MM.1S (cell line): ENCODE measurements around the gene LDHAL6B.

Experiments used
- DNase-seq: peaks from one replicate; pipeline ENCODE4 v3.0.0-alpha.2; 2015
- H2AFZ ChIP-seq: fragments of 300-600 bp; sonication (generic); 2 replicates; pipeline ENCODE4 v1.6.0; 2016; ENCODE audit warnings: antibody characterized with exemption, low read length
- H3F3A ChIP-seq: fragments of 300-600 bp; sonication (generic); 2 replicates; pipeline ENCODE4 v1.6.1; 2016; ENCODE audit warnings: mild to moderate bottlenecking, antibody characterized with exemption, low read length, moderate library complexity, mixed read lengths; ENCODE audit not compliant: insufficient read depth
- H3K27ac ChIP-seq: fragments of 300-600 bp; sonication (generic); 2 replicates; pipeline ENCODE4 v1.5.1; 2016; ENCODE audit warnings: mild to moderate bottlenecking, low read length
- H3K27me3 ChIP-seq: fragments of 300-600 bp; sonication (generic); replicated peaks from 2 replicates; pipeline ENCODE4 v1.6.0; 2016; ENCODE audit warnings: low read length; ENCODE audit not compliant: insufficient read depth
- H3K36me3 ChIP-seq: fragments of 300-600 bp; sonication (generic); replicated peaks from 2 replicates; pipeline ENCODE4 v1.6.1; 2016; ENCODE audit warnings: mild to moderate bottlenecking, low read length, mixed read lengths; ENCODE audit not compliant: insufficient read depth
- H3K4me1 ChIP-seq: fragments of 300-600 bp; sonication (generic); 2 replicates; pipeline ENCODE4 v1.6.1; 2016; ENCODE audit warnings: low read length, mixed read lengths
- H3K4me2 ChIP-seq: fragments of 300-600 bp; sonication (generic); 2 replicates; pipeline ENCODE4 v1.6.0; 2016; ENCODE audit warnings: low read depth, low read length
- H3K4me3 ChIP-seq: fragments of 300-600 bp; sonication (generic); 2 replicates; pipeline ENCODE4 v1.5.1; 2016; ENCODE audit warnings: low read length, mixed read lengths
- H3K79me2 ChIP-seq: fragments of 300-600 bp; sonication (generic); 2 replicates; pipeline ENCODE4 v1.6.1; 2016; ENCODE audit warnings: mixed run types, low read length, mixed read lengths
- H3K9ac ChIP-seq: fragments of 300-600 bp; sonication (generic); 2 replicates; pipeline ENCODE4 v1.6.1; 2016; ENCODE audit warnings: low read length, mixed read lengths
- H3K9me2 ChIP-seq: fragments of 300-600 bp; sonication (generic); replicated peaks from 2 replicates; pipeline ENCODE4 v1.6.1; 2016; ENCODE audit warnings: mild to moderate bottlenecking, low read length, mixed read lengths; ENCODE audit not compliant: insufficient read depth
- H3K9me3 ChIP-seq: fragments of 300-600 bp; sonication (generic); replicated peaks from 2 replicates; pipeline ENCODE4 v1.6.1; 2016; ENCODE audit warnings: mild to moderate bottlenecking, low read length, mixed read lengths; ENCODE audit not compliant: insufficient read depth
- H4K20me1 ChIP-seq: fragments of 300-600 bp; sonication (generic); 2 replicates; pipeline ENCODE4 v1.6.1; 2016; ENCODE audit warnings: mild to moderate bottlenecking, low read length, moderate library complexity, mixed read lengths; ENCODE audit not compliant: insufficient read depth
- EZH2 ChIP-seq: fragments of 300-600 bp; sonication (generic); optimal IDR thresholded peaks from 2 replicates; pipeline ENCODE3; 2017; ENCODE audit warnings: low read depth, mild to moderate bottlenecking, antibody characterized with exemption, low read length, mixed read lengths
- EZH2phosphoT487 ChIP-seq: fragments of 300-600 bp; sonication (generic); IDR thresholded peaks from 2 replicates; pipeline ENCODE4 v1.6.1; 2018; ENCODE audit warnings: antibody characterized with exemption, low read length
- TF ChIP-seq, protein P1 (sequence below): fragments of 300-600 bp; sonication (generic); IDR thresholded peaks from 2 replicates; pipeline ENCODE4 v1.5.1; 2016; ENCODE audit warnings: antibody characterized with exemption, low read length, mixed read lengths

The LDHAL6B gene

DNA sequence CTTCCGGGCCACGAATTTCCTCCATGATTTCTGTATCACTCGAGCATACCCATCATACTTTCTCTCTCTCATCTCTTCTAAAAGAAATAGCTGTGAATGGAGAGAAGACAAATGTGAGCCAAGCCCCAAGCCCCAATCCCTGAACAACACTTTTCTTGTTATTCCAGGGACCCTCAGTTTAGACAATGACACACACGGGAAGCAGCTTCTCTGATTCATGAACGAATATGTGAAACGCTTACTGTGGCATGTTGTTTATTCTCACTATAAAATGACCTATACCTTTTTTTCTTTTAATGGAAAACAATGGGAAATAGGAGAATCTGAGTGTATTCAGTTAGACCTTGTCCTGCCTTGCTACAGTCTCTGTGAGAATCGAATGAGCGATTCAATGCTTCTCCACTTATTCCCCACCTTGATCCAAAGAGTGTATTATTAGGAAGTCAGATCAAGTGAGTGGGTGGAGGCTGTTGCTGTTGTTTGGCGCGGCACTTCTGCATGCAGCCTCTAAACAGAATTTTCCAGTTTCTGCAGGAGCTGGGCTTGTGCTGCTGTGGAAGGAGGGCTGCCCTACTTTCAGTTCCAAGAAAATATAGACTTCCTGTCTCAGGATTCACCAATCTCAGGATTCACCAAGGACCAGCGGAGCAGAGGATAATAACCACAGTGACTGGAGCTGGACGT is 32.4 kb upstream of the LDHAL6B start:
- H3F3A ChIP-seq = no peaks in the 10 kb centered on the region

GRCh38 chr15:59174835-59175831 is 31.5 kb upstream of the LDHAL6B start:
- no peak overlapping the region for H3K4me3 ChIP-seq
- no peak overlapping the region for H3K4me2 ChIP-seq
- H3K9me2 ChIP-seq = no peaks in the 10 kb centered on the region
- no peak overlapping the region for H2AFZ ChIP-seq
- DNase-seq = peak; percentile 19
- no peak for TF ChIP-seq EZH2phosphoT487
- TF ChIP-seq, protein P1, sequence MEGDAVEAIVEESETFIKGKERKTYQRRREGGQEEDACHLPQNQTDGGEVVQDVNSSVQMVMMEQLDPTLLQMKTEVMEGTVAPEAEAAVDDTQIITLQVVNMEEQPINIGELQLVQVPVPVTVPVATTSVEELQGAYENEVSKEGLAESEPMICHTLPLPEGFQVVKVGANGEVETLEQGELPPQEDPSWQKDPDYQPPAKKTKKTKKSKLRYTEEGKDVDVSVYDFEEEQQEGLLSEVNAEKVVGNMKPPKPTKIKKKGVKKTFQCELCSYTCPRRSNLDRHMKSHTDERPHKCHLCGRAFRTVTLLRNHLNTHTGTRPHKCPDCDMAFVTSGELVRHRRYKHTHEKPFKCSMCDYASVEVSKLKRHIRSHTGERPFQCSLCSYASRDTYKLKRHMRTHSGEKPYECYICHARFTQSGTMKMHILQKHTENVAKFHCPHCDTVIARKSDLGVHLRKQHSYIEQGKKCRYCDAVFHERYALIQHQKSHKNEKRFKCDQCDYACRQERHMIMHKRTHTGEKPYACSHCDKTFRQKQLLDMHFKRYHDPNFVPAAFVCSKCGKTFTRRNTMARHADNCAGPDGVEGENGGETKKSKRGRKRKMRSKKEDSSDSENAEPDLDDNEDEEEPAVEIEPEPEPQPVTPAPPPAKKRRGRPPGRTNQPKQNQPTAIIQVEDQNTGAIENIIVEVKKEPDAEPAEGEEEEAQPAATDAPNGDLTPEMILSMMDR = peak; percentile 53
- no peaks in the 10 kb centered on the region for H3K9me3 ChIP-seq
- H3K27me3 ChIP-seq = no peaks in the 10 kb centered on the region
- no peaks in the 10 kb centered on the region for H3K79me2 ChIP-seq
- no peaks in the 10 kb centered on the region for H3K4me1 ChIP-seq
- H3F3A ChIP-seq = no peaks in the 10 kb centered on the region
- H3K9ac ChIP-seq = no peak overlapping the region
- no peaks in the 10 kb centered on the region for H3K36me3 ChIP-seq
- H3K27ac ChIP-seq = no peak overlapping the region
- no peaks in the 10 kb centered on the region for H4K20me1 ChIP-seq

More for the DNA sequence above, 32.4 kb upstream of the LDHAL6B start:
- H2AFZ ChIP-seq = no peak overlapping the region
- no peaks in the 10 kb centered on the region for H3K36me3 ChIP-seq
- H4K20me1 ChIP-seq = no peaks in the 10 kb centered on the region
- H3K79me2 ChIP-seq = no peaks in the 10 kb centered on the region
- H3K4me3 ChIP-seq = no peak overlapping the region
- no peaks in the 10 kb centered on the region for H3K9me3 ChIP-seq
- H3K27me3 ChIP-seq = no peaks in the 10 kb centered on the region
- H3K9me2 ChIP-seq = no peaks in the 10 kb centered on the region
- H3K9ac ChIP-seq = no peak overlapping the region
- H3K27ac ChIP-seq = no peak overlapping the region
- no peak overlapping the region for H3K4me2 ChIP-seq
- TF ChIP-seq EZH2 = no peak
- TF ChIP-seq, protein P1 = no peak
- TF ChIP-seq EZH2phosphoT487 = no peak
- DNase-seq = no peak
- H3K4me1 ChIP-seq = no peaks in the 10 kb centered on the region

GRCh38 chr15:59176653-59177316 is 29.9 kb upstream of the LDHAL6B start:
- no peaks in the 10 kb centered on the region for H4K20me1 ChIP-seq
- DNase-seq = no peak
- H3K4me3 ChIP-seq = no peak overlapping the region
- no peak overlapping the region for H3K27ac ChIP-seq
- H3K79me2 ChIP-seq = no peaks in the 10 kb centered on the region
- TF ChIP-seq EZH2phosphoT487 = no peak
- TF ChIP-seq EZH2 = no peak
- TF ChIP-seq, protein P1 = no peak
- H3K27me3 ChIP-seq = no peaks in the 10 kb centered on the region
- H3K4me1 ChIP-seq = no peaks in the 10 kb centered on the region
- no peak overlapping the region for H3K9ac ChIP-seq
- no peaks in the 10 kb centered on the region for H3K36me3 ChIP-seq
- no peaks in the 10 kb centered on the region; the same call in 1 of the 2 replicates for H3K9me3 ChIP-seq
- H3K4me2 ChIP-seq = no peak overlapping the region
- no peaks in the 10 kb centered on the region for H3F3A ChIP-seq
- no peaks in the 10 kb centered on the region for H3K9me2 ChIP-seq
- no peak overlapping the region for H2AFZ ChIP-seq
